ENCODE results near the gene SH2D4B. TPM values are rescaled to one million over a fixed set of nuclear protein-coding genes. Genes with fewer than 3 reads are reported as not detected.

The SH2D4B gene
- total RNA-seq, 3 donors from 2014 or later (not counting 1 experiment from before 2014, with no cell fraction given) = 0.19 to 0.30 (median 0.27) TPM

DNA sequence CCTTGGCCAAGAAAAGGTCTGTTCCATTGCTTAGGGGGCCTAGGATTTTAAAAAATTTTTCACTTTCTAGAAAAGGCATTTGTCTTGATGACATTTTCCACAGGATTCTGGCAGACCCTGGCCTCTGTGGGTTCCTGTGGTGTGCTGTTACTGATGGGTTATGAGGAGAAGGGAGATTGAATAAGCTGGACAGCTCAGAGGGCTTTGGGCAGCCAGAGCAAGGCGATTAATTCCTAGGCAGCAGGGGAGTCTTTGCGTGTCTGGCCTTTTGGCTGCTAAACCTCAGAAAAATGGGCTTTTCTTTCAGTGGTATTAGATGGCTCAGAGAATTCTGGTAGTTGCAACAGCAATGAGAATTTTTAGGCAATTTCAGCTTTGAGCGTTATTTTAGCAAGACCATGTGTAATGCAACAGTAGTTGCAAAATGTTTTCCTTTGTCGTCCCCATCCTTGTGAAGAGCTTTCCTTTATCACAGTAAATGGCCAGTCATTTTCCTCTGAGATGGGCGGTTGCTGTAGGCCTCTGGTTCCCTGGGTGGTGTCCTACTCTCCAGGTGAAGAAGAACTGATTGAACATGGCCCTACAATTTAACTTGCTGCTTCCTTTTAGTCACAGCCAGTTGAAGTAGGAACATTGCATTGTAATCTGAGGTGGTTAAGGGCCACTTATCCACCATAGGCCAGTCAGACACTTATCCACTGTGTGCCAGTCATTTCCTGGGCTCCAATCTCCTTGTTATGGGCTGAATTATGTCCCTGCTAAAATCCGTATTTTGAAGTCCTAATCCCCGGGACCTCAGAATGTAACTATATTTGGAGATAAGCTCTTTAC, 43.2 kb downstream of the SH2D4B start:
- no peak overlapping the region for H3K27ac ChIP-seq (ENCODE audit: low read length)
- Mint-ChIP-seq H3K4me1 (peaks cover 14 to 21% of the 10 kb centered on the region in 2 donors), H3K27ac (no peak overlapping the region), H3K27me3 (ENCODE audit: low read depth in 2 of 2) (peaks cover 7 to 8% of the 10 kb centered on the region in 2 donors), H3K9me3 (no peaks in the 10 kb centered on the region), H3K36me3 (no peaks in the 10 kb centered on the region), H3K4me3 (no peak overlapping the region)
- no peaks in the 10 kb centered on the region for H3K9me3 ChIP-seq (ENCODE audit: control insufficient read depth, insufficient read depth, low read length)
- H3K36me3 ChIP-seq (ENCODE audit: control insufficient read depth, insufficient read depth, low read length) = no peaks in the 10 kb centered on the region
- no peak overlapping the region for H3K4me3 ChIP-seq (ENCODE audit: low read length)
- ATAC-seq = no peak
- intact Hi-C loops (cut with micrococcal nuclease) = no loop called here
- TF ChIP-seq, protein P1, sequence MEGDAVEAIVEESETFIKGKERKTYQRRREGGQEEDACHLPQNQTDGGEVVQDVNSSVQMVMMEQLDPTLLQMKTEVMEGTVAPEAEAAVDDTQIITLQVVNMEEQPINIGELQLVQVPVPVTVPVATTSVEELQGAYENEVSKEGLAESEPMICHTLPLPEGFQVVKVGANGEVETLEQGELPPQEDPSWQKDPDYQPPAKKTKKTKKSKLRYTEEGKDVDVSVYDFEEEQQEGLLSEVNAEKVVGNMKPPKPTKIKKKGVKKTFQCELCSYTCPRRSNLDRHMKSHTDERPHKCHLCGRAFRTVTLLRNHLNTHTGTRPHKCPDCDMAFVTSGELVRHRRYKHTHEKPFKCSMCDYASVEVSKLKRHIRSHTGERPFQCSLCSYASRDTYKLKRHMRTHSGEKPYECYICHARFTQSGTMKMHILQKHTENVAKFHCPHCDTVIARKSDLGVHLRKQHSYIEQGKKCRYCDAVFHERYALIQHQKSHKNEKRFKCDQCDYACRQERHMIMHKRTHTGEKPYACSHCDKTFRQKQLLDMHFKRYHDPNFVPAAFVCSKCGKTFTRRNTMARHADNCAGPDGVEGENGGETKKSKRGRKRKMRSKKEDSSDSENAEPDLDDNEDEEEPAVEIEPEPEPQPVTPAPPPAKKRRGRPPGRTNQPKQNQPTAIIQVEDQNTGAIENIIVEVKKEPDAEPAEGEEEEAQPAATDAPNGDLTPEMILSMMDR (IDR thresholded peaks at IDR 0.05) = no peak
- whole genome bisulfite sequencing (ENCODE audit: insufficient coverage) = 92% methylated on average over 7 of the region's 7 CpGs
- H3K27me3 ChIP-seq (ENCODE audit: control insufficient read depth, insufficient read depth, low read length) = no peaks in the 10 kb centered on the region
- H3K4me1 ChIP-seq (ENCODE audit: control insufficient read depth, insufficient read depth, low read length) = peaks cover 8% of the 10 kb centered on the region
- DNase-seq = no peak

DNA sequence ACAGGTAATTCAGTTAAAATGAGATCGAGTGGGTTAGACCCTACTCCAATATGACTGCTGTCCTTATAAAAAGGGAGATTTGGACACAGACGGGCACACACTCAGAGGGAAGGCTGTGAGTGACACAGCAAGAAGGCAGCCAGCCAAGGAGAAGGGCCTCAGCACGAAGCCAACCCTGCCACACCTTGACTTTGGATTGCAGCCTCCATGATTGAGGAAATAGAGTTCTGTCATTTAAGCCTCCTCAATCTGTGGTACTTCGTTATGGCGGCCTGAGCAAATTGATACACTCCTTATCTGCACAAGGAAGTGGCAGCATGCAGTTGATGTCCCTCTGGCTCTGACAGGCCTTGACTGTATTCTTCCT, 43.8 kb downstream of the SH2D4B start:
- Mint-ChIP-seq H3K4me3 (no peak overlapping the region), H3K9me3 (no peaks in the 10 kb centered on the region), H3K27ac (no peak overlapping the region), H3K27me3 (ENCODE audit: low read depth in 2 of 2) (peaks cover 7 to 8% of the 10 kb centered on the region in 2 donors), H3K4me1 (peaks cover 14 to 21% of the 10 kb centered on the region in 2 donors), H3K36me3 (no peaks in the 10 kb centered on the region)
- peaks cover 8% of the 10 kb centered on the region for H3K4me1 ChIP-seq (ENCODE audit: control insufficient read depth, insufficient read depth, low read length)
- H3K4me3 ChIP-seq (ENCODE audit: low read length) = no peak overlapping the region
- 85% methylated on average over 5 of the region's 5 CpGs for WGBS (ENCODE audit: insufficient coverage)
- intact Hi-C loops (cut with micrococcal nuclease) = no loop called here
- H3K9me3 ChIP-seq (ENCODE audit: control insufficient read depth, insufficient read depth, low read length) = no peaks in the 10 kb centered on the region
- no peak overlapping the region for H3K27ac ChIP-seq (ENCODE audit: low read length)
- no peak for ATAC-seq
- no peaks in the 10 kb centered on the region for H3K36me3 ChIP-seq (ENCODE audit: control insufficient read depth, insufficient read depth, low read length)
- DNase-seq = no peak
- TF ChIP-seq, protein P1 (IDR thresholded peaks at IDR 0.05) = no peak
- no peaks in the 10 kb centered on the region for H3K27me3 ChIP-seq (ENCODE audit: control insufficient read depth, insufficient read depth, low read length)

DNA sequence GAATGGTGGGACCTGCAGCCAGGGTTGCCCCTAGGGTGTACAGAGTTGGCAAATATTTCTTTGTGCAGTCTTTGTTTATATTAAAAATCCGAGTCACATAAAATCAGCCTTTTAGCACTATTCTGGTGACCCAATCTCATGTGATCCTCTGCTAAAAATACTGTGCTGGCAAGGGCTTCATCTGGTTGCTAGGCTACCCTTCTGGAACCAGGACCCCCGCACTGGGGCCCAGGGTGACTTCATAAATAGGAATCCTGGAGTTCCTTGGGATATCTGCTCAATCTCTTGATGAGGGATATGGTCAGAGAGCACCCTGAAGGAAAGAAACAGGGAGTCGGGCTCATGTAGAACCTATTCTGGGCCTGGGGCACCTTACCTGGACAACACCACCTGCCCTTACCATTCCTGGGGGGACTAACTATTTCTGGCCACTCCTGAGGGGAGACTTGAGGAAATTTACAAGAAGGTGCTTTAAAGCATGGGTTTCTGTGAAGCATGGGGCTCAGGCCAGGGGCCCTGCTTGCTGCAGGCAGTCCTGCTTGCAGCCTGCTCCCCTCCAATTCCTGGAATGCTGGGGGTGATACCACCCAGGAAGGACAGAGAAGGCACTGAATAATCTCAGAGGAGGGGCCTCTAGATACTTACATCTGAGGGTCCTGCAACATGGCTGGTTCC, 44.7 kb downstream of the SH2D4B start:
- WGBS (ENCODE audit: insufficient coverage) = 85% methylated on average over 3 of the region's 3 CpGs
- Histone ChIP-seq H3K27me3 (ENCODE audit: control insufficient read depth, insufficient read depth, low read length) (no peaks in the 10 kb centered on the region), H3K27ac (ENCODE audit: low read length) (no peak overlapping the region), H3K9me3 (ENCODE audit: control insufficient read depth, insufficient read depth, low read length) (no peaks in the 10 kb centered on the region), H3K36me3 (ENCODE audit: control insufficient read depth, insufficient read depth, low read length) (no peaks in the 10 kb centered on the region), H3K4me1 (ENCODE audit: control insufficient read depth, insufficient read depth, low read length) (peaks cover 8% of the 10 kb centered on the region), H3K4me3 (ENCODE audit: low read length) (no peak overlapping the region)
- ATAC-seq (no peak), DNase-seq (no peak)
- Mint-ChIP-seq H3K27ac (no peak overlapping the region), H3K36me3 (no peaks in the 10 kb centered on the region), H3K4me1 (peaks cover 14 to 21% of the 10 kb centered on the region in 2 donors), H3K4me3 (no peak overlapping the region), H3K27me3 (ENCODE audit: low read depth in 2 of 2) (peaks cover 7 to 8% of the 10 kb centered on the region in 2 donors), H3K9me3 (no peaks in the 10 kb centered on the region)
- intact Hi-C loops (cut with micrococcal nuclease) = no loop called here
- TF ChIP-seq, protein P1 (IDR thresholded peaks at IDR 0.05) = no peak
